Naive B cell (primary cell): ENCODE results near the gene SYTL1. TPM values are rescaled to one million over a fixed set of nuclear protein-coding genes. Genes with fewer than 3 reads are reported as not detected.

Experiments used
- ATAC-seq, 2 donors: fragments of 150-1000 bp; cut with Tn5 transposase; 2 replicates each; pipeline ENCODE4 v1.10.0; 2021; ENCODE audit warnings: low read depth in 2 of 2, mild to moderate bottlenecking in 2 of 2, moderate library complexity in 2 of 2
- DNase-seq: peaks from one replicate; pipeline ENCODE4 v3.0.0; 2022
- H3K27ac Mint-ChIP-seq, 6 donors: one replicate each; pipeline ENCODE4 v1.8.0; 2020 to 2022; ENCODE audit warnings: mild to moderate bottlenecking in 6 of 6, mixed read lengths in 6 of 6, moderate library complexity in 5 of 6, inconsistent platforms in 2 of 6
- H3K27me3 Mint-ChIP-seq, 3 donors: one replicate each; pipeline ENCODE4 v1.8.0; 2021 to 2022; ENCODE audit warnings: mixed read lengths in 3 of 3, mild to moderate bottlenecking in 1 of 3
- H3K36me3 Mint-ChIP-seq, 2 donors: one replicate each; pipeline ENCODE4 v1.8.0; 2020 to 2022; ENCODE audit warnings: mixed read lengths in 2 of 2, inconsistent platforms in 1 of 2, mild to moderate bottlenecking in 1 of 2
- H3K4me1 Mint-ChIP-seq, 3 donors: one replicate each; pipeline ENCODE4 v1.8.0; 2020 to 2022; ENCODE audit warnings: mixed read lengths in 3 of 3, inconsistent platforms in 1 of 3, mild to moderate bottlenecking in 1 of 3, moderate library complexity in 1 of 3
- H3K4me3 Mint-ChIP-seq, 8 donors: one replicate each; pipeline ENCODE4 v1.8.0; 2020 to 2022; ENCODE audit warnings: mild to moderate bottlenecking in 8 of 8, mixed read lengths in 8 of 8, moderate library complexity in 8 of 8, inconsistent platforms in 2 of 8
- H3K9me3 Mint-ChIP-seq, 7 donors: one replicate each; pipeline ENCODE4 v1.8.0; 2020 to 2022; ENCODE audit warnings: mixed read lengths in 7 of 7, mild to moderate bottlenecking in 5 of 7, inconsistent platforms in 2 of 7, moderate library complexity in 1 of 7
- polyA plus RNA-seq, 6 donors: library from polyadenylated mRNA; unstranded; fragments of 300-500 nt; fragmentation: Illumina TruSeq; gene quantifications; one replicate each; pipeline ENCODE4 v1.2.3, GENCODE V29; 2021; ENCODE audit warnings: low read depth in 6 of 6

The SYTL1 gene
- polyA plus RNA-seq, 6 donors from 2014 or later: 63.3 to 110 (median 79.9) TPM

GRCh38 chr1:27403065-27403726 is 61.4 kb downstream of the SYTL1 start:
- Mint-ChIP-seq H3K27me3 (no peaks in the 10 kb centered on the region), H3K36me3 (peaks cover 4 to 7% of the 10 kb centered on the region in 2 donors), H3K9me3 (no peaks in the 10 kb centered on the region), H3K4me1 (peaks cover 43 to 74% (median 66%) of the 10 kb centered on the region in 3 donors), H3K27ac (peak overlapping the region; percentile 84 to 96 (median 94)), H3K4me3 (peak overlapping the region; percentile 60 to 88 (median 78))
- ATAC-seq (peak; percentile 68 to 79), DNase-seq (peak; percentile 72)

Other genes starting within 250 kb of the SYTL1 start
- 1 to 10 TPM; 3.1 to 9.3 (median 4.0) TPM for gene SLC9A1, start 186.9 kb upstream of the SYTL1 start, polyA plus RNA-seq
- gene WDTC1, start 107.4 kb upstream of the SYTL1 start, polyA plus RNA-seq: 10 to 100 TPM in 1 of 6 donors, 1 to 10 TPM in 5; 2.0 to 11.2 (median 8.2) TPM
- 10 to 100 TPM; 59.7 to 80.2 (median 74.2) TPM for gene TMEM222, start 19.9 kb upstream of the SYTL1 start, polyA plus RNA-seq
- gene MAP3K6, start 24.9 kb downstream of the SYTL1 start, polyA plus RNA-seq: 1 to 10 TPM in 4 of 6 donors, under 1 TPM in 1, not detected in 1; 0.80 to 2.7 (median 2.0) TPM
- not detected for gene FCN3, start 32.8 kb downstream of the SYTL1 start, polyA plus RNA-seq
- not detected for gene CD164L2, start 41.3 kb downstream of the SYTL1 start, polyA plus RNA-seq
- gene GPR3, start 50.6 kb downstream of the SYTL1 start, polyA plus RNA-seq: under 1 TPM in 4 of 6 donors, not detected in 2; 0.12 to 0.64 (median 0.35) TPM
- gene WASF2, start 148.1 kb downstream of the SYTL1 start, polyA plus RNA-seq: 100 to 1,000 TPM in 2 of 6 donors, 10 to 100 TPM in 4; 33.1 to 121 (median 83.3) TPM